BE2C (cell line): ENCODE results near the gene APBB1IP.

Experiments
- DNase-seq: peaks from one replicate; pipeline ENCODE4 v3.0.0-alpha.2; 2020
- H3K27me3 ChIP-seq: fragments of 250-450 bp; sonication (Bioruptor Pico); 2 replicates; pipeline ENCODE4 v1.5.1; 2020; ENCODE audit warnings: mild to moderate bottlenecking
- H3K36me3 ChIP-seq: fragments of 250-450 bp; sonication (Bioruptor Pico); 2 replicates; pipeline ENCODE4 v1.5.1; 2020; ENCODE audit warnings: mild to moderate bottlenecking
- H3K4me1 ChIP-seq: fragments of 250-450 bp; sonication (Bioruptor Pico); 2 replicates; pipeline ENCODE4 v1.5.1; 2020
- H3K4me3 ChIP-seq: 2 replicates; pipeline ENCODE4 v1.5.1; 2011; ENCODE audit warnings: low read depth, low read length
- H3K9me3 ChIP-seq: fragments of 250-450 bp; sonication (Bioruptor Pico); 2 replicates; pipeline ENCODE4 v1.5.1; 2020
- TF ChIP-seq, protein P1 (sequence below): IDR thresholded peaks from 2 replicates; pipeline ENCODE4 v1.5.1; 2012; ENCODE audit warnings: mild to moderate bottlenecking, low read depth, low read length

The APBB1IP gene

DNA sequence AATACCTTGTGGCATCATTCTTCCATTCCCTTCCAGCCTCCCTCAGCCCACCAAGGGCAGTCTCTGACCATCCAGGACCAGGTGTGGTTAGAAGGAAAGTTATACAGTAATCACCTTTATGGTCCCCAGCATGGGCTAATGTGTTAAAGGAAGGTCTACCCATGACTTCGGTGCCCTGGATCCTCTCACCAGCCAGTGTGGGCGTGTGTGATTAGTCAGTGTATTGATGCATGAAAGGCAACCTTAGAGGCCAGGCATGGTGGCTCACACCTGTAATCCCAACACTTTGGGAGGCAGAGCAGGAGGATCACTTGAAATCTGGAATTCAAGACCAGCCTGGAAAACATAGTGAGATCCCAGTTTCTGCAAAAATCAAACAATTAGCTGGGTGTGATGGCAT is 88.9 kb downstream of the APBB1IP start:
- H3K4me1 ChIP-seq, result no peaks in the 10 kb centered on the region
- no peaks in the 10 kb centered on the region for H3K9me3 ChIP-seq
- DNase-seq, result no peak
- H3K4me3 ChIP-seq, result no peak overlapping the region
- H3K36me3 ChIP-seq, result no peaks in the 10 kb centered on the region
- no peaks in the 10 kb centered on the region for H3K27me3 ChIP-seq
- TF ChIP-seq, protein P1, sequence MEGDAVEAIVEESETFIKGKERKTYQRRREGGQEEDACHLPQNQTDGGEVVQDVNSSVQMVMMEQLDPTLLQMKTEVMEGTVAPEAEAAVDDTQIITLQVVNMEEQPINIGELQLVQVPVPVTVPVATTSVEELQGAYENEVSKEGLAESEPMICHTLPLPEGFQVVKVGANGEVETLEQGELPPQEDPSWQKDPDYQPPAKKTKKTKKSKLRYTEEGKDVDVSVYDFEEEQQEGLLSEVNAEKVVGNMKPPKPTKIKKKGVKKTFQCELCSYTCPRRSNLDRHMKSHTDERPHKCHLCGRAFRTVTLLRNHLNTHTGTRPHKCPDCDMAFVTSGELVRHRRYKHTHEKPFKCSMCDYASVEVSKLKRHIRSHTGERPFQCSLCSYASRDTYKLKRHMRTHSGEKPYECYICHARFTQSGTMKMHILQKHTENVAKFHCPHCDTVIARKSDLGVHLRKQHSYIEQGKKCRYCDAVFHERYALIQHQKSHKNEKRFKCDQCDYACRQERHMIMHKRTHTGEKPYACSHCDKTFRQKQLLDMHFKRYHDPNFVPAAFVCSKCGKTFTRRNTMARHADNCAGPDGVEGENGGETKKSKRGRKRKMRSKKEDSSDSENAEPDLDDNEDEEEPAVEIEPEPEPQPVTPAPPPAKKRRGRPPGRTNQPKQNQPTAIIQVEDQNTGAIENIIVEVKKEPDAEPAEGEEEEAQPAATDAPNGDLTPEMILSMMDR, result no peak

DNA sequence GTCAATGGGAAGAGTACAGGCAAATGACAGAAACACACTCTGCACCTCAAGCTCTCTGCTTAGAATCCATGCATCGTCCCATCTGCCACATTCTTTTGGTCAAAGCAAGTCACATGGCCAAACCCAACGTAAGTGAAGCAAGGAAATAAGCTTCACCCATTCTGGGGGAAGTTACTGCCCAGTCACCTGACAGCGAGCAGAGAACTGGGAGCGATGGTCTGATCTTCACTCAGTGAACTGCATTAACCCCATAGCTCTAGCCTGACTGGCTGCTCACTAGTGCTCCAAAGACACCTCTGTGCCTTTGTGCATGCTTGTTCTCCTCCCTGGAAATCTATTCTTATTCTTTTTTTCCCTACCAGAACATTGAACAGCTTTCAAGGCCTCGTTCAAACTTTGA is 89.9 kb downstream of the APBB1IP start:
- Histone ChIP-seq H3K4me3 (no peak overlapping the region), H3K27me3 (no peaks in the 10 kb centered on the region), H3K9me3 (no peaks in the 10 kb centered on the region), H3K36me3 (no peaks in the 10 kb centered on the region), H3K4me1 (no peaks in the 10 kb centered on the region)
- DNase-seq, result no peak
- TF ChIP-seq, protein P1, result no peak

DNA sequence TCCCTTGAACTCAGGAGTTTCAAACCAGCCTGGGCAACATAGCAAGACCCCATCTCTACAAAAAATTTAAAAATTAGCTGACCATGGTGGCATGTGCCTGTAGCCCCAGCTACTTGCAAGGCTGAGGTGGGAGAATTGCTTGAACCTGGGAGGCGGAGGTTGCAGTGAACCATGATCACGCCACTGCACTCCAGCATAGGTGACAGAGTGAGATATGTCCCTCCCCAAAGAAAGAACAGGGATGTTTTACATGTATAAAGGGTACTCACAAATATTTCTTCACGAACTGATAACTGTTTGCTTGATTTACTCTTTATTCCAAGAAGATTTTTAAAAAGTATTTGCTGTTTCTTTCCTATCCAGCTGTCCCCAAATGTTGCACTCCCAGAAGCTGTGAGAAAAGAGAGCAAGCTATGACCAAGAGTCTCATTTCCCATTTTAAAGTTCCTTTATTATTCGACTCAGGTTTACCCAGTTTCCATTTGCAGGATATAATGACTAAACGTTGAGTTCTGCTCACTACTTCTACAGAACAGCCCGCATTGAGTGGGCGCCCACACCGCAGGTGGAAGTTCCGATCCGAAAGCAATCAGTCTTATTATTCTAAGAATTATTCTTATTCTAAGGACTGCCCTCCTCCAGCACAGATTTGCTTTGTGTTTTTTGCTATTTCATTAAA is 90.7 kb downstream of the APBB1IP start:
- DNase-seq, result no peak
- Histone ChIP-seq H3K36me3 (no peaks in the 10 kb centered on the region), H3K27me3 (no peaks in the 10 kb centered on the region), H3K9me3 (no peaks in the 10 kb centered on the region), H3K4me3 (no peak overlapping the region), H3K4me1 (no peaks in the 10 kb centered on the region)
- TF ChIP-seq, protein P1, result no peak

DNA sequence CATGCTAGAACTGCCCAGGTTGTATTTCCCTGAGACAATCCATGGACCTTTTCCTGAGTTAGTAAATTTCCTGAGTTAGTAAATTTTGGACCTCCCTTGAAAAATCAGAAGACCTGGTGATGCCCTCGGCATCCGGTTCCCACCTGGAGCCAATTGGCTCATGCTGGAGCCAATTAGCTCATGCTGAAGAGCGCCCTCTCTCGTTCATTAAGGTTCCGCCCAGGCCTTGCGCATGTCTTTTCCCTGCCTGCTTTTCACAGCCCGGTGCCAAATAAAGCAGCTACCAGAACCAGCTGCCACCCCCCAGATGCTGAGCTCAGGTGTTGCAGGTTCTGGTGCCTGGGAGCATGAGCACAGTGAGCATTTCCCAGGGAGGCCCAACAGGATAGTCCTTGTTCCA is 96.2 kb downstream of the APBB1IP start:
- TF ChIP-seq, protein P1, result peak; percentile 13; the same call in 1 of the 2 replicates
- H3K4me3 ChIP-seq, result no peak overlapping the region
- H3K36me3 ChIP-seq, result no peaks in the 10 kb centered on the region
- H3K4me1 ChIP-seq, result no peaks in the 10 kb centered on the region
- H3K9me3 ChIP-seq, result no peaks in the 10 kb centered on the region
- no peaks in the 10 kb centered on the region for H3K27me3 ChIP-seq
- no peak for DNase-seq

DNA sequence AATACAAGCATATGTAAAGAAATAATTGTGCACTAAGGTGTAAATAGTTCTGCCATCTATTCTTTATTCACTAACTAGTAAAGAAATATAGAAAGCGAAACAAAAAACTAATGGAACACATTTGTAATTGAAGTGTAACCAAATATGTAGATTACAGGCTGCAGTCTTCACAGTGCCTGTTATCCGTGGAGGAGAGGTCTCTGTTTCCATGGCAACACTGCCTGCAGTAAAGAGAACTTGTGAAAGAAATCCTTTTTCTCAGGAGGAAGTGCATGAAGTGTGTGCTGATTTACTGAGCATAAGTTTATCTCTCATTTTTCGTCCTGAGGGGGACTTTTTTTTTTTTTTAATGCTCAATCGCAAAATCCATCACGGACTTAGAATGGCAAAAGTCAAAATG is 102.5 kb downstream of the APBB1IP start:
- TF ChIP-seq, protein P1, result no peak
- H3K4me3 ChIP-seq, result no peak overlapping the region
- DNase-seq, result no peak
- H3K27me3 ChIP-seq, result no peaks in the 10 kb centered on the region
- H3K36me3 ChIP-seq, result no peaks in the 10 kb centered on the region
- no peaks in the 10 kb centered on the region for H3K4me1 ChIP-seq
- no peaks in the 10 kb centered on the region for H3K9me3 ChIP-seq

DNA sequence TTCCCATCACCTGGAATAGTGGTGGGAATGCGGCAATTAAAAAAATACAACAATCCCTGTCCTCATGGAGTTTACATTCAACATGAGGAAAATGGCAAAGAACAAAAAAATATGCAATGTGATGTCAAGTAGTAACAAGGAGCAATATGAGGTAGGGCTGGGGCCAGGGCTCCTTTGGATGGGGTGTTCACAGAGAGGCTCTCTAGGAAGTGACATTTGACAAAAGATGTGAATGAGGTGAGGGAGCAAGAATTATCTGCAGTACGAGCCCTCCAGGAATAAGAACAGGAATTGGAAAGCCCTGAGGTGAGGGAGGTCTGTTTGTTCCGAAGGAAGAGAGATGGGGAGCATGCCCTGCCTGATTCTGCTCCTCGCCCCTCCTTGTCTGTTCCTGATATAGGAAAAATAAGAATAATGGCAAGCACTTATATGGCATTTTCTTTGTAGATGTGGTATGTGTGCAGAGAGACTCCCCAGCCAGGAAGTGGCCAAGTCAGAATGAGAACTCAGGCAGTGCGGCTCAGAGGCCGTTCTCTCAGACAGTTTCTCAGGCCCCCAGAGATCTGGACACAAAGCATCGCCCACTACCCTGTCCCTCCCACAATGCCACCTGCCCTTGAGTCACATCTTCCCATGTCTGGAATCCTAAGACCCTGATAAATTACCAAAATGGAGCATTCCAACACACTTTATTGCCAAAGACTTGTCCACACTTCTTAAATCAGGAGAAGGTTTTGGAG is 105.6 kb downstream of the APBB1IP start:
- no peaks in the 10 kb centered on the region for H3K9me3 ChIP-seq
- H3K4me1 ChIP-seq, result no peaks in the 10 kb centered on the region
- no peaks in the 10 kb centered on the region for H3K27me3 ChIP-seq
- TF ChIP-seq, protein P1, result no peak
- DNase-seq, result no peak
- no peaks in the 10 kb centered on the region for H3K36me3 ChIP-seq
- H3K4me3 ChIP-seq, result no peak overlapping the region
